ENCODE measurements around the gene MCC. TPM values are rescaled to one million over a fixed set of nuclear protein-coding genes. Genes with fewer than 3 reads are reported as not detected.

Gene MCC
- total RNA-seq, 3 donors from 2014 or later (not counting 1 experiment from before 2014, with no cell fraction given) = 0.68 to 1.8 (median 1.4) TPM

DNA sequence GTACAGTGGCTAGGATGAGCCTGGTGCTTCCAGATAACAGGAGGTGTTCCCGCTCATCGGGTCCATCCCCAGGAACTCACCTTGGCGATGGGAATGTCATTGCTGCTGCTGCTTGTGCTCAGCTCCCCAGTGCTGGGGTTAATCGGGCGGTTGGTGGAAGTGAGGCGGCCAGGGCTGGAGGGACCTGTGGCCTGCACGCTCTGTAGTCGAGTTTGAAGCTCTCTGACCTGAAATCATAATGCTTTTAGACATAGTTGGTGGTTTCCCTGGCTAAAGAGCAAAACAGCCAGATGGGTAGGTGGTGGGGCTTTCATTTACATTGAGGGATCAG is 403.2 kb downstream of the MCC start:
- 93% methylated on average over 8 of the region's 8 CpGs for WGBS (ENCODE audit: insufficient coverage)
- no peak for ATAC-seq
- H3K27me3 Mint-ChIP-seq (ENCODE audit: low read depth in 2 of 2) = peaks cover 6 to 10% of the 10 kb centered on the region in 2 donors
- H3K4me1 ChIP-seq (ENCODE audit: control insufficient read depth, insufficient read depth, low read length) = no peaks in the 10 kb centered on the region
- H3K9me3 ChIP-seq (ENCODE audit: control insufficient read depth, insufficient read depth, low read length) = no peaks in the 10 kb centered on the region
- intact Hi-C loops (cut with micrococcal nuclease) = no loop called here
- no peaks in the 10 kb centered on the region for H3K36me3 Mint-ChIP-seq
- no peak overlapping the region for H3K27ac ChIP-seq (ENCODE audit: low read length)
- DNase-seq = no peak
- no peaks in the 10 kb centered on the region for H3K27me3 ChIP-seq (ENCODE audit: control insufficient read depth, insufficient read depth, low read length)
- TF ChIP-seq, protein P1, sequence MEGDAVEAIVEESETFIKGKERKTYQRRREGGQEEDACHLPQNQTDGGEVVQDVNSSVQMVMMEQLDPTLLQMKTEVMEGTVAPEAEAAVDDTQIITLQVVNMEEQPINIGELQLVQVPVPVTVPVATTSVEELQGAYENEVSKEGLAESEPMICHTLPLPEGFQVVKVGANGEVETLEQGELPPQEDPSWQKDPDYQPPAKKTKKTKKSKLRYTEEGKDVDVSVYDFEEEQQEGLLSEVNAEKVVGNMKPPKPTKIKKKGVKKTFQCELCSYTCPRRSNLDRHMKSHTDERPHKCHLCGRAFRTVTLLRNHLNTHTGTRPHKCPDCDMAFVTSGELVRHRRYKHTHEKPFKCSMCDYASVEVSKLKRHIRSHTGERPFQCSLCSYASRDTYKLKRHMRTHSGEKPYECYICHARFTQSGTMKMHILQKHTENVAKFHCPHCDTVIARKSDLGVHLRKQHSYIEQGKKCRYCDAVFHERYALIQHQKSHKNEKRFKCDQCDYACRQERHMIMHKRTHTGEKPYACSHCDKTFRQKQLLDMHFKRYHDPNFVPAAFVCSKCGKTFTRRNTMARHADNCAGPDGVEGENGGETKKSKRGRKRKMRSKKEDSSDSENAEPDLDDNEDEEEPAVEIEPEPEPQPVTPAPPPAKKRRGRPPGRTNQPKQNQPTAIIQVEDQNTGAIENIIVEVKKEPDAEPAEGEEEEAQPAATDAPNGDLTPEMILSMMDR (IDR thresholded peaks at IDR 0.05) = no peak
- H3K4me3 ChIP-seq (ENCODE audit: low read length) = no peak overlapping the region
- no peaks in the 10 kb centered on the region for H3K9me3 Mint-ChIP-seq
- no peak overlapping the region for H3K4me3 Mint-ChIP-seq
- no peak overlapping the region for H3K27ac Mint-ChIP-seq
- no peaks in the 10 kb centered on the region for H3K4me1 Mint-ChIP-seq
- no peaks in the 10 kb centered on the region for H3K36me3 ChIP-seq (ENCODE audit: control insufficient read depth, insufficient read depth, low read length)

GRCh38 chr5:113084402-113085083 is 403.7 kb downstream of the MCC start:
- H3K36me3 ChIP-seq (ENCODE audit: control insufficient read depth, insufficient read depth, low read length) = no peaks in the 10 kb centered on the region
- TF ChIP-seq, protein P1 (IDR thresholded peaks at IDR 0.05) = no peak
- H3K4me1 Mint-ChIP-seq = no peaks in the 10 kb centered on the region
- H3K27ac Mint-ChIP-seq = no peak overlapping the region
- no peak overlapping the region for H3K4me3 Mint-ChIP-seq
- H3K4me3 ChIP-seq (ENCODE audit: low read length) = no peak overlapping the region
- intact Hi-C loops (cut with micrococcal nuclease) = no loop called here
- peaks cover 1 to 5% of the 10 kb centered on the region in 2 donors for H3K27me3 Mint-ChIP-seq (ENCODE audit: low read depth in 2 of 2)
- no peaks in the 10 kb centered on the region for H3K36me3 Mint-ChIP-seq
- no peak overlapping the region for H3K27ac ChIP-seq (ENCODE audit: low read length)
- H3K9me3 Mint-ChIP-seq = no peaks in the 10 kb centered on the region
- WGBS (ENCODE audit: insufficient coverage) = 76% methylated on average over 3 of the region's 3 CpGs
- ATAC-seq (no peak), DNase-seq (no peak)
- no peaks in the 10 kb centered on the region for H3K9me3 ChIP-seq (ENCODE audit: control insufficient read depth, insufficient read depth, low read length)
- H3K27me3 ChIP-seq (ENCODE audit: control insufficient read depth, insufficient read depth, low read length) = no peaks in the 10 kb centered on the region
- H3K4me1 ChIP-seq (ENCODE audit: control insufficient read depth, insufficient read depth, low read length) = no peaks in the 10 kb centered on the region

GRCh38 chr5:113083481-113083880 is 404.8 kb downstream of the MCC start:
- no peaks in the 10 kb centered on the region for H3K4me1 Mint-ChIP-seq
- no peak for DNase-seq

More at GRCh38 chr5:113083481-113083880, 404.8 kb downstream of the MCC start:
- peaks cover 0 to 5% of the 10 kb centered on the region in 2 donors for H3K27me3 Mint-ChIP-seq (ENCODE audit: low read depth in 2 of 2)
- no peak overlapping the region for H3K27ac ChIP-seq (ENCODE audit: low read length)
- H3K27me3 ChIP-seq (ENCODE audit: control insufficient read depth, insufficient read depth, low read length) = no peaks in the 10 kb centered on the region
- no peaks in the 10 kb centered on the region for H3K36me3 Mint-ChIP-seq
- H3K9me3 Mint-ChIP-seq = no peaks in the 10 kb centered on the region
- no peaks in the 10 kb centered on the region for H3K36me3 ChIP-seq (ENCODE audit: control insufficient read depth, insufficient read depth, low read length)
- TF ChIP-seq, protein P1 (IDR thresholded peaks at IDR 0.05) = no peak
- no peaks in the 10 kb centered on the region for H3K4me1 ChIP-seq (ENCODE audit: control insufficient read depth, insufficient read depth, low read length)
- H3K4me3 ChIP-seq (ENCODE audit: low read length) = no peak overlapping the region
- H3K4me3 Mint-ChIP-seq = no peak overlapping the region
- no peak overlapping the region for H3K27ac Mint-ChIP-seq
- intact Hi-C loops (cut with micrococcal nuclease) = no loop called here
- no peak for ATAC-seq
- H3K9me3 ChIP-seq (ENCODE audit: control insufficient read depth, insufficient read depth, low read length) = no peaks in the 10 kb centered on the region

Data from natural killer cell (primary cell).